DMS114 treated with DMSO at 0.1 percent for 48 hours (cell line): Measurements from ENCODE around the gene CTBP2.

Experiments
- DNase-seq: peaks from one replicate; lab custom pipeline; 2025; ENCODE audit not compliant: unreplicated experiment; lab: John Stamatoyannopoulos, UW

The CTBP2 gene

GRCh38 chr10:124946945-124947344 lies 213.4 kb downstream of the CTBP2 start:
- DNase-seq = no peak

GRCh38 chr10:124944982-124945381 lies 215.4 kb downstream of the CTBP2 start:
- no peak for DNase-seq

GRCh38 chr10:124943301-124944092 lies 216.9 kb downstream of the CTBP2 start:
- no peak for DNase-seq

- DNase-seq = no peak
Observed at GRCh38 chr10:124942317-124943169, 217.8 kb downstream of the CTBP2 start.

- DNase-seq = no peak
Observed at GRCh38 chr10:124941823-124942222, 218.5 kb downstream of the CTBP2 start, which contains the start of gene ZRANB1. Gene ZRANB1 (plus strand): TSS chr10:124942123. CDS start chr10:124942494, 371 bp downstream.

GRCh38 chr10:124939290-124939689 lies 221.1 kb downstream of the CTBP2 start:
- no peak for DNase-seq

GRCh38 chr10:124936813-124937212 lies 223.6 kb downstream of the CTBP2 start:
- no peak for DNase-seq

- no peak for DNase-seq
Observed at GRCh38 chr10:124935946-124936345, 224.4 kb downstream of the CTBP2 start.
